Measurements from ENCODE around the gene TEPSIN. TPM values are rescaled to one million over a fixed set of nuclear protein-coding genes. Genes with fewer than 3 reads are reported as not detected.

The TEPSIN gene
- total RNA-seq, 6 donors from 2014 or later, result 33.1 to 141 (median 49.7) TPM

DNA sequence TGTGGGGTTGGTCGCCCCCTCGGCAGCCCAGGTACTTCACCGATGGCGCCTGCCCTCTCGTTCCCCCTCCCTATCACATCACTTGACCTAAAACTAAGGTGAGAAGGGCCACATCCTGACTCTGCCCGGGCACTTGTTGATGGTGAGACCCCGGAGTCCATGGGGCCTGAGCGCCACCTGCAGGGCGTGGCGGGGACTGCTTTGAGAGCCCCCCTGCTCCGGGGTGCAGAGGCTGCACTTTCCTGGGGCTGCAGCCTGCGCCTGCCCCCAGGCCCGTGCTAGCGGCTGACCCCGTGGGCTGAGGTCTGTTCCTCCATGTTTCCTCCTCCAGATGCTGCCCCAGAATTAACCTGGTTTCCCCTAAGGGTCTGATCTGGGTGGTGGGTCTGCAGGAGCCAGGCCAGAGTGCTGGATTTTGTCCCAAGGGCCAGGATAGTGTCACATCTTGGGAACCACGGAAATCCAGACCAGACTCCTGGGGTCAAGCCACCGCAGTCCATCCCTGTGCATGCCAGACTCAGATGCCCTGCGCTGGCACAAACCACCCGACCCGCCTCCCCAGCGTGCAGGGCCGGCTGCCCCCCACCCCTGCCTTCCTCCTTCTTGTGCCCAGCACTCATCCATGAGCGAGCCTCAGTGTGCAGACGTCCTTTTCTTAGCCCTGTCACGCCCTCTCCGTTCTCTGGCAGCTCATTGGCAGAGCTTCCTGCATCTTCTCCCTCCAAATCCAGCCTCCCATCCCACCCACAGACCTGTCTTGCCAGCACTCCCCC is 3.0 kb upstream of the TEPSIN start:
- Histone ChIP-seq H3K4me1 (peaks cover 22 to 45% (median 26%) of the 10 kb centered on the region in 4 donors), H3K27me3 (no peaks in the 10 kb centered on the region), H3K9me3 (no peaks in the 10 kb centered on the region), H3K4me3 (no peak overlapping the region), H3K27ac (no peak overlapping the region), H3K36me3 (peaks cover 0 to 16% (median 4%) of the 10 kb centered on the region in 4 donors)
- DNase-seq (peak; percentile 65 to 94), ATAC-seq (ENCODE audit: low FRiP score in 2 of 2) (no peak)
- no peak for TF ChIP-seq EP300 (IDR thresholded peaks at IDR 0.05)
- TF ChIP-seq, protein P1, sequence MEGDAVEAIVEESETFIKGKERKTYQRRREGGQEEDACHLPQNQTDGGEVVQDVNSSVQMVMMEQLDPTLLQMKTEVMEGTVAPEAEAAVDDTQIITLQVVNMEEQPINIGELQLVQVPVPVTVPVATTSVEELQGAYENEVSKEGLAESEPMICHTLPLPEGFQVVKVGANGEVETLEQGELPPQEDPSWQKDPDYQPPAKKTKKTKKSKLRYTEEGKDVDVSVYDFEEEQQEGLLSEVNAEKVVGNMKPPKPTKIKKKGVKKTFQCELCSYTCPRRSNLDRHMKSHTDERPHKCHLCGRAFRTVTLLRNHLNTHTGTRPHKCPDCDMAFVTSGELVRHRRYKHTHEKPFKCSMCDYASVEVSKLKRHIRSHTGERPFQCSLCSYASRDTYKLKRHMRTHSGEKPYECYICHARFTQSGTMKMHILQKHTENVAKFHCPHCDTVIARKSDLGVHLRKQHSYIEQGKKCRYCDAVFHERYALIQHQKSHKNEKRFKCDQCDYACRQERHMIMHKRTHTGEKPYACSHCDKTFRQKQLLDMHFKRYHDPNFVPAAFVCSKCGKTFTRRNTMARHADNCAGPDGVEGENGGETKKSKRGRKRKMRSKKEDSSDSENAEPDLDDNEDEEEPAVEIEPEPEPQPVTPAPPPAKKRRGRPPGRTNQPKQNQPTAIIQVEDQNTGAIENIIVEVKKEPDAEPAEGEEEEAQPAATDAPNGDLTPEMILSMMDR (IDR thresholded peaks at IDR 0.05), result peak; percentile 70 to 87 (median 79)
- WGBS, 2 donors, result 52 to 79% methylated on average over 8 to 25 of the region's 26 CpGs

DNA sequence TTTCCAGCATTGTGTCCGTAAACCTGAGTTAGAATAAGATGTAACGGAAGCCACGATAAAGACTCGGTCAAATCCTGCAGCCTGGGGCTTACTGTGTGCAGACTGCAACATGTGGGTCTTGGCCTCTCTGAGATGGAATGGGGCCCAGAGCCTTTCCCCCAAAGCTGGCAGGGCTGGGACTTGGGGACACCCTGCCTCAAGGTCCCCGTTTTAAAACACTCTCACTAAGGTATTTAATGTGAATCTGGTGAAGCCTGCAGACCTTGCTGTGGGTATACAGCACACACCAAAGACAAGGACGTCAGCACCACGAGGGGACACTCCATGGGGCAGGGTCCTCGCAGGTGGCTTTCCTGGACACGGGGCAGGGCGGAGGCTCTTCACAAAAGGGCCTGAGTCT is 2.3 kb upstream of the TEPSIN start:
- H3K27me3 ChIP-seq, result no peaks in the 10 kb centered on the region
- no peaks in the 10 kb centered on the region for H3K9me3 ChIP-seq
- H3K4me3 ChIP-seq, result no peak overlapping the region
- peaks cover 0 to 22% (median 4%) of the 10 kb centered on the region in 4 donors for H3K36me3 ChIP-seq
- no peak for ATAC-seq (ENCODE audit: low FRiP score in 2 of 2)
- no peak for DNase-seq
- 91% methylated on average over 5 to 10 of the region's 10 CpGs for WGBS, 2 donors
- no peak overlapping the region for H3K27ac ChIP-seq
- TF ChIP-seq EP300 (IDR thresholded peaks at IDR 0.05) (no peak), POLR2AphosphoS5 (IDR thresholded peaks at IDR 0.05) (no peak), POLR2A (IDR thresholded peaks at IDR 0.05) (no peak)
- TF ChIP-seq, protein P1 (IDR thresholded peaks at IDR 0.05), result no peak
- H3K4me1 ChIP-seq, result peaks cover 25 to 51% (median 29%) of the 10 kb centered on the region in 4 donors

DNA sequence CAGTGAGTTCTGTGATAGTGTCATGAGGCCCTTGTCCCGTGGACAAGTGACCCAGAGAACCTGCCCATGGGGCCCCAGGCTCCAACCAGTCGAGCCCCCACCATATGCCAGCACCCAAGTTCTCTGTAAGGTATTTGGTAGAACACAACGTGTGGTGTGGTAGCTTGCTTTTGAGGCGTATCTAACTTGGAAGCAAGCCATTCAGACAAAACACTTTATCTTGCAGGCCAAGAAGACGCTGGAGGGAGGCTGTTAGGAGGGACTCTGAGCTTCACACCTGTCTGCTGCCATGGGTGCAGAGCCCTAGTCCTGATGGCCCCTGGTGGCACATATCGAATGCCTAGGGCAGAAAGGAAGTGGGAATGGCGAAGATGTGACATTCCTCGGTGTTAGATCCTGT is 1.9 kb upstream of the TEPSIN start:
- 76 to 87% methylated on average over 8 of the region's 8 CpGs for WGBS, 2 donors
- Histone ChIP-seq H3K27me3 (no peaks in the 10 kb centered on the region), H3K4me1 (peaks cover 25 to 54% (median 29%) of the 10 kb centered on the region in 4 donors), H3K27ac (no peak overlapping the region), H3K9me3 (no peaks in the 10 kb centered on the region), H3K36me3 (peaks cover 0 to 21% (median 4%) of the 10 kb centered on the region in 4 donors), H3K4me3 (no peak overlapping the region)
- ATAC-seq (ENCODE audit: low FRiP score in 2 of 2) (no peak), DNase-seq (peak in 1 of 2 donors; percentile 0)
- TF ChIP-seq EP300 (IDR thresholded peaks at IDR 0.05) (no peak), POLR2AphosphoS5 (IDR thresholded peaks at IDR 0.05) (no peak), POLR2A (IDR thresholded peaks at IDR 0.05) (no peak)
- TF ChIP-seq, protein P1 (IDR thresholded peaks at IDR 0.05), result no peak

DNA sequence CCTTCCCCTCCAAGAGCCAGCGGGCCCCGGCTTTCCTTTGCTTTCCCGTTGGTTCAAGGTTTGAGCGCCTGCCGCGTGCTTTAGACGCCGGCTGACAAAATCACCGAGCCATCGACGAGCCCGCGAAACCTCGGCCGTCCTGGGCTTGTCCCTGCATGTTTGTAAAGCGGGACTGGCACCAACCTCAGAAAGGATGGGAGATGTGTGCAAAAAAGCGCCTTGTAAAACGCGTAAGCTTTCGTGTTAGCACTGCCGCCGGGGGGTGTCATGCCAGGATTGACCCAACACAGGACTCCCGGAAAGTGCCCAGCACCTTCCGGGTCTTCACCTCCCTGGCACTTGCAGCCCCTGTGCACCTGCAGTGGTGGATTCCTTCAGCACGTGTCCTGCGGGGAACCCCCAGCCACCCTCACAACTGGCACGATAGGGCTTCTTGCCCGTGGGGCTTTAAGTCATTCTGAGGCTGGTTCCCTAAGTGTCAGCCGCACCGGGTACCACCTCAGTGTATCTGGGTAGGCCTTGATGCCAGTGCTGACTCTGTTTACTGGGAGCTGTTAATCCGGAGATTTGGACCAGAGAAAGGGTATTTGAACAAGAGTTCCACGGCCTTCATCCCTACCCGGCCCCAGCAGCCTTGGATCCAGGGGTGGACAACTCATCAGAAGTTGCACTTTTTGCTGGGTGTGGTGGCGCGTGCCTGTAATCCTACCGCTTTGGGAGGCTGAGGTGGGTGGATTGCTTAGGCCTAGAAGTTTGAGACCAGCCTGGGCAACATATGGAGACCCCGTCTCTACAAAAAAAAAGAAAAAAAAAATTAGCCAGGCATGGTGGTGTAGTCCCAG is 1.1 kb upstream of the TEPSIN start:
- peak overlapping the region; percentile 70 to 89 (median 84) for H3K27ac ChIP-seq
- no peaks in the 10 kb centered on the region for H3K27me3 ChIP-seq
- H3K36me3 ChIP-seq, result peaks cover 0 to 13% (median 0%) of the 10 kb centered on the region in 4 donors
- no peaks in the 10 kb centered on the region for H3K9me3 ChIP-seq
- peak overlapping the region; percentile 94 to 100 (median 98) for H3K4me3 ChIP-seq
- 17 to 24% methylated on average over 25 to 37 of the region's 37 CpGs for WGBS, 2 donors
- DNase-seq (no peak), ATAC-seq (ENCODE audit: low FRiP score in 2 of 2) (no peak)
- no peak for TF ChIP-seq POLR2A (IDR thresholded peaks at IDR 0.05)
- no peak for TF ChIP-seq EP300 (IDR thresholded peaks at IDR 0.05)
- TF ChIP-seq POLR2AphosphoS5 (IDR thresholded peaks at IDR 0.05), result no peak
- TF ChIP-seq, protein P1 (IDR thresholded peaks at IDR 0.05), result no peak
- peaks cover 25 to 54% (median 29%) of the 10 kb centered on the region in 4 donors for H3K4me1 ChIP-seq

Data from upper lobe of left lung (tissue), 6 donors.